B cell (primary cell): Measurements from ENCODE around the gene C1orf74.

Source experiments
- CTCF ChIP-seq: fragments of 200-600 bp; IDR thresholded peaks from one replicate; pipeline ENCODE4 v1.8.0; 2022; ENCODE audit warnings: antibody characterized with exemption, mild to moderate bottlenecking
- EZH2 ChIP-seq: IDR thresholded peaks from 2 replicates; pipeline ENCODE4 v1.6.1; 2012; ENCODE audit warnings: borderline replicate concordance, low read depth, mild to moderate bottlenecking, moderate library complexity, low read length; ENCODE audit not compliant: insufficient read depth, poor library complexity, severe bottlenecking

- TF ChIP-seq CTCF = no peak
- no peak for TF ChIP-seq EZH2
These were observed 29.1 kb downstream of the C1orf74 start for GRCh38 chr1:209755256-209755655.
